GM19328 (cell line): Measurements from ENCODE around the gene OAF.
A peak's percentile ranks its signal among the peaks of the same experiment; 100 is the strongest.
"Not testable (repeated sequence)": the region's sequence is repeated elsewhere in the genome, so short reads cannot be mapped to it uniquely, and the experiment has no call there.

Source experiments
- ATAC-seq: cut with Tn5 transposase; IDR thresholded peaks from one replicate; pipeline ENCODE4 v1.9.1; 2021; ENCODE audit warnings: mild to moderate bottlenecking, moderate library complexity; ENCODE audit not compliant: unreplicated experiment

OAF gene

DNA sequence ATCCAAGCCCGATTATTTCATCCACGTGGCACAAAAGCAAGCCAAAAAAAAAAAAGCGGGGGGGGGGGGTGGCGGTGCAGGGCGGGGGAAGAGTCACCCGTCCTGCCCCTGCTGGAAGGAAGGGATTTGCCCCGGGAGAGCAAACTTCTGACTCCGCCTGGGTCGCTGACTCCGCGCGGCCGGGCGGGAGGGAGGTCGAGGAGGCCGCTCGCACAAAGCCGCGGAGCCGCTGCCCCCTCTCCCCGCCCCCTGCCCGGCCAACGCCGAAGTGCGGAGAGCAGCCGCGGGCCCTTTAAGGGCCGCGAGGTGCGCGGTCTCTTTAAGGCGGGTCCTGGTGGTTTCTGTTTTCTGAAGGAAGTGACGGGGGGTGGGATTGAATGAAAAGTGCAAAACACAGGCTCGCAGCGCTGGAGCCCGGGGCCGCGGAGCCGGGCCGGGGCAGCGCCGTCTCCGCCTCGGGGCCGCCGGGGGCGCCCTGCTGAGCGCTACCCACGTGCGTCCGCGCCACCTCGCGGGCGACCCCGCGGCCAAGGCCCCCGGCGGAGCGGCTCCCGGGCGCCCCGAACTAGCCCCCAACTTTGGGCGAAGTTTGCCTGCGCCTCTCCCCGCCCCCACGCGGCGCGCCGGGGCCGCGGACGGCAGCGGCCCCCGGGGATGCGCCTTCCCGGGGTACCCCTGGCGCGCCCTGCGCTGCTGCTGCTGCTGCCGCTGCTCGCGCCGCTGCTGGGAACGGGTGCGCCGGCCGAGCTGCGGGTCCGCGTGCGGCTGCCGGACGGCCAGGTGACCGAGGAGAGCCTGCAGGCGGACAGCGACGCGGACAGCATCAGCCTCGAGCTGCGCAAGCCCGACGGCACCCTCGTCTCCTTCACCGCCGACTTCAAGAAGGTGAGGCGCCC lies at the start of gene OAF:
OAF (plus strand) TSS at position 407 of the 896 bp plus-strand sequence; CDS start at position 655, 248 bp downstream.
- peak; percentile 71 for ATAC-seq

- ATAC-seq, result no peak
Observed at GRCh38 chr11:120167659-120168058, 43.2 kb upstream of the OAF start.

- no peak for ATAC-seq
Observed at GRCh38 chr11:120168108-120168959, 42.5 kb upstream of the OAF start.

GRCh38 chr11:120168960-120169681 lies 41.7 kb upstream of the OAF start:
- ATAC-seq, result no peak

DNA sequence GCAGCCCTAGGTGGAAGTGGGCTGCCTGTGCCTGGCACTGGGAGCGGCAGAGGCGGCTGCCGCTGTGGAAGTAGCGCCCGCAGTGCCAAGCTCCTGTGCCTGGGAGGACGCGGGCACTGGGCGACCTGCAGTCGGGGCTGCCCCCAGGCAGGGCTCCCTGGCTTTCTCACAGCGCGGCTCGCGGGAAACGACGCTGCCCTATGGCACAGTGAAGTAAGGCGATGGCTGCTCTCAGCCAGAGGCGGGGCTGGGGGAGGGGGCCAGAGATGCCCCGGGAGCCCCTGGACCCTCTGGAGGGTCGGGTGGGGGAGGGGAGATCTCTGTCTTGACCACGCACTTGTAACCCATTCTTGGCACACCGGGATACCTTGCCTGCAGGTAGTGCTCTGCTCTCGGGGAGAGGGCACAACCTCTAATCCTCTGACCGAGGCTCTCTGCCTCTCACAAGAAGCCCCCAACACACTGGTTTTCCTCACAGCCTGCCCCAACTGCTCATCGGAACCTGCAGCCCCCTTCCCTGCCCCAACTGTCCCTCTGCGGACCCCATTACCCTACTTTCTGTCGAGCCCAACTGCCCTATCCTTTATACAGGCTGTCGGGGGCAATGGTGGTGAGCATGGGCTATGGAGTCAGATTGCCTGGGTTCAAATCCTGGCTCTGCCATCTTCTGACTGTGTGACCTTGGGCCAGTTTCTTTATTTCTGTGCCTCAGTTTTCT lies 40.7 kb upstream of the OAF start:
- ATAC-seq, result no peak

DNA sequence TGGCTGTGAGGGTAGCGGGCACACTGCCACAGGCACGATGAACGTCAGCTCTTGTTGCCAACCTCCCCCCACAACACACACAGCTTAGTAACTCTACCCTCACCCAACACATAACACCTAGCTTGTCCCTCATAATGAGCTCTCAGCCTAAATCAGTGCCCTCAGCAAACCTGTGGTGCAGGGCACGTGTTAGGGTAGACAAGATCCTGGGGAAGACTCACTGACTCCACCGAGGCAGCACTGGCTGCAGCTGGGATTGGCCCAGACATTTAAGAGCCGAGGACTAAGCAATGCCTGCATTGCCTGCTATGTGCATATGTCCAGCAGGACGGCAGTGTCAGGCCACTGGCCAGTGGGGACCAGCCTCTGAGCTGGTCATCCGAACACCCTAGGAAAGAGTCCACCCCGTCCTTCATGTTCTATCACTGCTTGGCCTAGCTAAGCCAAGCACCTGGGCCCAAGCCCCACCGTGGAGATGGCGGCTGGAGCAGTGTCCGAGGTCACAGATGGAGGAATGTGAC lies 40.0 kb upstream of the OAF start:
- ATAC-seq, result no peak

DNA sequence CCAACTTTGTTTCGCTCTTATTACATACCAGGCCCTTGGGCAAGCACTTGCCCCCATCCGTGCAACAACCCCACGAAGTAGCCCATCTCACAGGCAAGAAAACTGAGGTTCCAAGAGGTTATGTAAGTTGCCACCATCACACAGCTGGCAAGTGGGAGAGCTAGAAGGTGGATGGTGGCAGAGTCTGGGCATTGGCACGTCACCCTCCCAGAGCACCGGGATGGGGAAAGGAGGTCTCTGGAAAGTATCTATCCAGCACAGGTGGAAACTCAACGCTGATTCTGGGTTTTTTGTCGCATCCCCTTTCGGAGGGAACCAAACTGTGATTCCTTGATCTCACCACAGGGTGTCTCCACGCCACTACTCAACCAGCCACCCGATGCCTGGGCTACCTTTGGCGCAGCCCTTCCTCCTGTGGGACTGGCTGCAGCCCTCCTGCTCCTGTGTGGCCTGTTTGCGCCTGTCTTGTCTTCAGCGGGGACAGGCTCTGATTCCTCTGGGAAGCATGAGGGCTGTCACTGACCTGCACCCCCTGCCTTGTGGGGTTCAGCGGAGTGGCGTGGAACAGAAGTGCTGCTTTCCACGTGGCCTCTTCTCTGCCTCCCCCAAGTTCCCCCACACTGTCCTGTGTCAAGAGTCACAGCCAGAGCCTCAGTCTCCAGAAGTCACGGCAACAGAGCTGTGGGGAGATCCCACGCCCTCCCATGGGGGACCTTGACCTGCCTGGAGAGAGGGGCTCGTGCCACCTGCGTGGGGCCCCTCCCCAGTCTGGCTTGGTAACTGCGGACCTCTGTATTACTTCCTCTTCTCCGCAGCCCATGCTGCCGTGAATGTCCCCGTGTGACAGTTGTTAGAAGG lies 38.5 kb upstream of the OAF start:
- no peak for ATAC-seq

- no peak for ATAC-seq
Observed at GRCh38 chr11:120173019-120173705, 37.7 kb upstream of the OAF start.

GRCh38 chr11:120173807-120174206 lies 37.0 kb upstream of the OAF start:
- ATAC-seq, result no peak

DNA sequence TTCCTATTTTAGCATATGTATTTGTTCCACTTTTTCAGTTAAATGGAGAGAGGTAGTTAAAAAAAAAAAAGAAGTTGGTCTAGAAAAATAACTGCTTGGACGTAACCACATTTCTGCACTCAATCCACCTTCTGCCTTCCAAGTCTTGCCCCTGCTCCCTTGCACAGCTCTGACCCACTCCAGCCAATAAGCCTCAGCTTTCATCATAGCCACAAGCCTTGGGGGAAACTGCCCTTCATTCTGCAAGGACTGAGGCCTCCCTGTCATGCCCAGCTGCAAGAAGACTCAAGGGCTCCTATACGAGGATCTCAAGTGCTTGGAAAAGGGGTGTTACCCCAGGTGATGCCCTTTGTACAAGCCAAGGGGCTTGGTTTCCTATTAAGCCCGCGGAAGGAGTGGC lies 36.0 kb upstream of the OAF start:
- ATAC-seq, result no peak

DNA sequence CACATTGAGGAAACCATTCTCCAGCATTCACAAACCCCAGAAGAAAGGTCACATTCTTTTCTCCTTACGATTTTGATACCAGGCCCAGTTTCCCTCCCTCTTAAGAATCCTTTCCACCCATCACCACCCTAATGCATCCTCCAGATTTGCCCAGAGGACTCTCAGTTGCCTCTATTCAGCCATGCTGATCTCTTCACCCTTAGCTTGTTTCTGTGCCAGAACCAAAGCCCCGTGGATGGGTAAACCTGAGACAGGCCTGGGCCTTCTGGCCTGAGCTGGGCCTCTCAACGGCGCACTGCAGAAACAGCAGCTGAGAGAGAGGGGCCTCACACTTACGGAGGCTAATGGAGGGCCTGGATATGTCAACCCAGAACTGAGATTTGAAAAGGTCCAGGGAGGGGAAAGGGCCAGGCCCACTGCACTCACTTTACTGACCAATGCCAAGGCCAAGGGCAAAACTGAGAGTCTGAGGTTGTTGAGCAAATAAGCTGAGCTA lies 32.2 kb upstream of the OAF start:
- no peak for ATAC-seq

GRCh38 chr11:120179057-120179672 lies 31.7 kb upstream of the OAF start:
- no peak for ATAC-seq

GRCh38 chr11:120180063-120180462 lies 30.8 kb upstream of the OAF start:
- not testable (repeated sequence) for ATAC-seq

DNA sequence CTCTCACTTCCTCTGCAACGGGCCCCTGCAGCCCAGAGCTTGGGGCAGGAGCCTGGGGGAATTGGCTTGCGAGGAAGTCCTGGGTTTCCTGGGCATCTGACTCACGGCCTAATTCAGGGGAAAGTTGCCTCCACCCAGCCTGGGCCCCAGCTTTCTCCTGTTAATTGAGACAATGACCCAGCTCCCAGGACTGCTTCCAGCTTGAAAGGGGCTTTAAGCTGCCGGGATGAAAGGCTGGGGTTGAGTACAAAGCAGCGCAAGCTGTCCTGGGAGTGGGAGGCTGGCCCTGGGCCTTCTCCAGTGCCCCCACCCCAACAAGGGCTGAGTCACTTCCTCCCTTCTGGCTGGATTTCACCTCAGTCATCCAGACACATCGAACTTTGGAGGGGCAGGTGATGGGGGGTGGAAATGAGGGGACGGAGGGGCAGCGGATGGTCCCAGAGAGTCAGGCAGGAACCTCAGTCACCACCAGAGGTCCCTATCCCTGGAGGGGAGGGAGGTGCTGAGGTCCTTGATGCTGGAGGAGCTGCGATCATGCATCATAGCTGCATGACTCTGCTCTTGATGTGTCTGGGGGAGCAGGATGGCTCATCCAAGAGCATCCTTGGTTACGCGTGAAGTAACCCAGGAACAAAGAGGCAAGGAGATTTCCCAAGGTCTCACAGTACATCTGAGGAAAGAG lies 30.1 kb upstream of the OAF start:
- ATAC-seq, result no peak

- no peak for ATAC-seq
Observed at GRCh38 chr11:120181376-120181975, 29.4 kb upstream of the OAF start.

DNA sequence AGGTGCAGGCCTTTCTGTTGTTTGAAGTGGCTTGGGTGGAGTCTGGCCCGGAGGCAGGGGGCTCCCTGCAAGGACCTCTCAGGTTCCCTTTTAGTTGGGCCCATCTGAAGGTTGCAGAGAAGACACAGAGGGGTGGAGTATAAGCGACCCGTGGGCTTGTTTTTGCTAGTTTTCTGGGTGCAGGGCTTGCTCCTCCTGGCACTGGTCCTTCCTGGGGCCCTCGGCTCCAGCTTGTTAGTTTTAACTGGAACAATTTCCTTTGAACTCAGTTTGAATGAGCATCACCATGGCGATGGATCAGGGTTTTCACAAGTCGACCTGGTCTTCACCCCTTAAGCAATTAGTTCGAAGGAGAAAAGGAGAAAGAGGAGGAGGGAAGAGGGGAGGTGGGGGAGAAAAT lies 28.5 kb upstream of the OAF start:
- ATAC-seq, result no peak

DNA sequence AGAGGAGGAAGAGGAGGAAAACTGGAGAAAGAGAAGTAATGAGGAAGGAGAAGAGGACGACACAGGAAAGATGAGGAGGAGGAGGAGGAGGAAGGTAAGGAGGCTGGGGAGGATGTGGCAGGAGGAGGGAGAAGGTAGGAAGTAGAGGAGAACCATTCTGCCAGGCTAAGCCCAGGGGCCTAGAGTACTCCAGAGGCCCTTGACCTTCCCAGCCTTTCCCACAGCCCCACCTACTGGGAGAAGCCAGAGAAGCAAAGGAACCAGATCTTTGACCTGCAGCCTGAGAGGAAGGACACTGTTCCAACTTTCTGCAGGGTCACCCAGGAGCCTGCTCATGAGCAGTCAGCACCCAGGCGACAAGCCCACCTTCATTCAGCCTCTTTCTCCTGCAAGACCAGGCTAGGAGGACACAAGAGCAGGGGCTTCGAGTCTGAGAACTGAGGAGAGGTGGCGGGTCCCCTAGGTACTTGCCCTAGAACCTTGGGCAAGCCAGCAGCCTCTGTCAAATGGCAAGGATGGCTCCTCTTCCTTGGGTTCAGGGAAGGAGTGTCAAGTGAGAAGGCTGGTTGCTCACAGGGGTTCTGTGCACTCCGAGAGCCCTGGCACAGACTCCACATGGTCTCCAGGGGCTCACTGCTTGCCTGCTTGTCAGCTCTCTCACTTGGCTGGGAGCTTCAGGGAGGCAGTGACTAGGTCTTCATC lies 27.9 kb upstream of the OAF start:
- ATAC-seq, result no peak
